Measurements from ENCODE around the gene ANKRD63.

DNA sequence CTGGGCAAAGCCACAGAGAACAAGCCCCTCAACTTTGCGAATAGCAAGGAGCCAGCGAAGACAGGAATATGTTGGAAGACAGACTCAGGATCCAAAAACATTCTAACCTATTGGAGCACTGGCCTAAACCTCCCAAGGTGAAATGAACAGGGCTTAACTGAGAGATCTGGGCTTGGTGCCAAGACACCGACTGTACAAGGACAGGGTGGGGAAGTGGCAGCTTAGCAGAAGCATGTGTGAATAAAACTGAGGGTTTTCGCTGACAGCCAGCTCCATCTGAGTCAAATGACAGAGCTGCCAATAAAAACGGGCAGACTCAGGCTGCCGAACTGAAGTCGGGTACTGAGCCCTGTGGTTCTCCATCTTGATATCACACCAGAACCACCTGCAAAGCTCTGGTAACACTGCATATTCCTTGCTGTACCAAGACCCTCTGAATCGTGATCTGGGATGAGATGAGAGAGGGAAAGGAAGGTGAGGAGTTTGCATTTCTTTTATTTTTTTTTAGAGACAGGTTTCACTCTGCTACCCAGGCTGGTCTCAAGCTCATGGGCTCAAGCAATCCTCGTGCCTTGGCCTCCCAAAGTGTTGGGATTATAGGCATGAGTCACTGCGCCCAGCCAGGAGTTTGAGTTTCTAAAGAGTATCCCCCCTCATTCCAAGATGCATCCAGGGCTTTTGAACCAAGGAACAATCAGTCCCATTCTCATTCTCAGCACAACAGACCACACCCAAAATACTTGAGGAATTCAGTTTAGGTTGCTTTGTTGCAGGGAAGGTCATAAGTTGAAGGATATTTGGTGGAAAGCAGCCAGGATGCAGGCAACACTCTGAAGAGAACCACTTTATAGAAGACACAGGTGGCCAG lies 30.9 kb upstream of the ANKRD63 start:
- TF ChIP-seq ZNF282 (IDR thresholded peaks at IDR 0.05; ENCODE audit: partially characterized antibody): no peak
- TF ChIP-seq NAIF1 (CRISPR knock-in tag; IDR thresholded peaks at IDR 0.05; ENCODE audit: borderline replicate concordance): no peak
- no peak for TF ChIP-seq KLF11 (CRISPR knock-in tag; IDR thresholded peaks at IDR 0.05)
- TF ChIP-seq, protein P1, sequence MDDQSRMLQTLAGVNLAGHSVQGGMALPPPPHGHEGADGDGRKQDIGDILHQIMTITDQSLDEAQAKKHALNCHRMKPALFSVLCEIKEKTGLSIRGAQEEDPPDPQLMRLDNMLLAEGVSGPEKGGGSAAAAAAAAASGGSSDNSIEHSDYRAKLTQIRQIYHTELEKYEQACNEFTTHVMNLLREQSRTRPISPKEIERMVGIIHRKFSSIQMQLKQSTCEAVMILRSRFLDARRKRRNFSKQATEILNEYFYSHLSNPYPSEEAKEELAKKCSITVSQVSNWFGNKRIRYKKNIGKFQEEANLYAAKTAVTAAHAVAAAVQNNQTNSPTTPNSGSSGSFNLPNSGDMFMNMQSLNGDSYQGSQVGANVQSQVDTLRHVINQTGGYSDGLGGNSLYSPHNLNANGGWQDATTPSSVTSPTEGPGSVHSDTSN (CRISPR knock-in tag; IDR thresholded peaks at IDR 0.05; ENCODE audit: borderline replicate concordance): no peak
